Right cardiac atrium (tissue), 5 donors: ENCODE measurements around the gene SLC4A1. TPM values are rescaled to one million over a fixed set of nuclear protein-coding genes. Genes with fewer than 3 reads are reported as not detected.
A peak's percentile ranks its signal among the peaks of the same experiment; 100 is the strongest.

Experiments
- ATAC-seq, 2 donors: fragments of 200-7000 bp; cut with Tn5 transposase; one replicate each; pipeline versions ENCODE4 v1.8.0 to v1.9.1; 2020; ENCODE audit warnings: moderate library complexity in 2 of 2, mild to moderate bottlenecking in 1 of 2
- DNase-seq, 3 donors: peaks; one replicate each; pipeline ENCODE4 v3.0.0-alpha.2; 2020
- H3K27ac ChIP-seq: one replicate; pipeline ENCODE4 v1.5.1; 2013; ENCODE audit warnings: mild to moderate bottlenecking, low read length, control low read depth, moderate library complexity
- H3K27me3 ChIP-seq: one replicate; pipeline ENCODE4 v1.6.1; 2013; ENCODE audit not compliant: control insufficient read depth, insufficient read depth
- H3K4me1 ChIP-seq: one replicate; pipeline ENCODE4 v1.6.1; 2013; ENCODE audit warnings: low read length; ENCODE audit not compliant: control insufficient read depth, insufficient read depth
- H3K4me3 ChIP-seq: one replicate; pipeline ENCODE4 v1.5.1; 2013; ENCODE audit warnings: low read length, control low read depth
- H3K9me3 ChIP-seq: one replicate; pipeline ENCODE4 v1.6.1; 2013; ENCODE audit warnings: low read length; ENCODE audit not compliant: control insufficient read depth
- WGBS: extraction: QIAGEN DNeasy Blood & Tissue Kit; methylation state at CpG from one replicate; pipeline ENCODE4 v1.1.7; 2013; 5-methylcytosine and 5-hydroxymethylcytosine counted together
- intact Hi-C, 4 donors: fragments of 100-400 bp; cut with DNase I; formaldehyde crosslinking; loops; one replicate each; pipeline versions ENCODE4 v1.11.0 to v1.14.0; 2022 to 2023
- polyA plus RNA-seq: library from polyadenylated mRNA; stranded (reverse); fragments of 200-250 nt; gene quantifications from one replicate; pipeline ENCODE4 v1.2.3, GENCODE V29; 2013
- total RNA-seq, 4 donors: library from RNA; stranded (reverse); fragmentation: NEBNext Ultra II Directional; extraction: Animal tissue kit (Norgen Biotek cat#: 25700); gene quantifications; one replicate each; pipeline ENCODE4 v1.2.1, GENCODE V29; 2021
- donor health status: healthy with polysubstance abuse.
- donor health status: DM: no; HTN: yes; CAD: no.
- donor health status: DM: no; HTN: no; CAD: no.
- donor health status: DM: no; HTN: yes; CAD: no; lungs with severe emphysema.
- donor health status: DM: yes; HTN: yes; CAD: no.

SLC4A1 gene
- total and polyA plus RNA-seq, 5 donors = 0.16 to 0.72 (median 0.38) TPM; not detected in 1

DNA sequence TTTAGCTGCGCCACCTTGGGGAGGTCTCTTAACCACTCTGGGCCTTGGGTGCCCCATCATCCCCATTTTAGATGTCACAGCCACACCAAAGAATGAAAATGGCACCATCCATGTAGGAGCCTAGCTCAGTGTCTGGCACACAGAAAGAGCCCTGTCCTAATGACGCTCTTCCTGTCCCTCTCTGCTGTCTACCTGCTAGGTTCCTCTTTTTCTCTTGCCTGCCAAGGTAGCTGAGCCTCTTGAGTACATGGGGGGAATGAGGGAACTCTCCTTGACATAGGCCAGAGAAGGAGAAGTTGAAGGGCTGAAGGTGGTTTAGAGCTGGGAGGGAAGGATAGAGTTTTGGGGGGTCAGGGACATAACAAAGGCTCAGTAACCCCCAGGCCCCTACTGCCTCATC lies 42.3 kb upstream of the SLC4A1 start:
- no peak overlapping the region for H3K27ac ChIP-seq
- no peak overlapping the region for H3K4me3 ChIP-seq
- no peak for DNase-seq
- no peak for ATAC-seq
- no peaks in the 10 kb centered on the region for H3K9me3 ChIP-seq
- H3K27me3 ChIP-seq = no peaks in the 10 kb centered on the region
- 89% methylated on average over 2 of the region's 2 CpGs for WGBS
- intact Hi-C loops = no loop called here
- no peaks in the 10 kb centered on the region for H3K4me1 ChIP-seq

DNA sequence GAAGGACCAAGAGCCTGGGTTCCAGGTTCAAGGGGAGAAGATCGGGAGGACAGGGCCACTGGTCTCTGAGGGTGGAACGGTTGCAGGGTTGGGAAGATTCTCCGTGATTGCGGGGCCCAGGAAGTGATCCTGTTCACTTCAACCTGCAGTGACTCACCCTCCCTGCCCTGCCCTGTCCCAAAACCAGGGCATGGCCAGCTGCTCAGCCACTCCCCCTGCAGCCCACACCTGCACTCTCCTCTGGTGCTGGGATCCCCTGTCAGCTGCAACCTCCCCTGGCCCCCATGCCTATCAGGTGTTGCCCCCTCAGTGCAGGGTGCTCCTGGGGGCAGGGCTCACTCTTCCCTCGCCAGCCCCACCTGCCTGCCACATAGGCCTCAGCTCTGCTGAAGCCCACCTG lies 41.5 kb upstream of the SLC4A1 start:
- DNase-seq (no peak), ATAC-seq (no peak)
- no peak overlapping the region for H3K27ac ChIP-seq
- H3K4me3 ChIP-seq = no peak overlapping the region
- intact Hi-C loops = no loop called here
- no peaks in the 10 kb centered on the region for H3K9me3 ChIP-seq
- H3K27me3 ChIP-seq = no peaks in the 10 kb centered on the region
- WGBS = 60% methylated on average over 5 of the region's 5 CpGs
- no peaks in the 10 kb centered on the region for H3K4me1 ChIP-seq

GRCh38 chr17:44308865-44309264 lies 40.9 kb upstream of the SLC4A1 start:
- peak in 1 of 3 donors; percentile 66 for DNase-seq
- WGBS = 2% methylated on average over 15 of the region's 15 CpGs
- peak; percentile 1 to 13 for ATAC-seq
- Histone ChIP-seq H3K4me3 (peak overlapping the region; percentile 50), H3K4me1 (no peaks in the 10 kb centered on the region), H3K27me3 (no peaks in the 10 kb centered on the region), H3K9me3 (no peaks in the 10 kb centered on the region), H3K27ac (no peak overlapping the region)
- intact Hi-C loops = no loop called here

DNA sequence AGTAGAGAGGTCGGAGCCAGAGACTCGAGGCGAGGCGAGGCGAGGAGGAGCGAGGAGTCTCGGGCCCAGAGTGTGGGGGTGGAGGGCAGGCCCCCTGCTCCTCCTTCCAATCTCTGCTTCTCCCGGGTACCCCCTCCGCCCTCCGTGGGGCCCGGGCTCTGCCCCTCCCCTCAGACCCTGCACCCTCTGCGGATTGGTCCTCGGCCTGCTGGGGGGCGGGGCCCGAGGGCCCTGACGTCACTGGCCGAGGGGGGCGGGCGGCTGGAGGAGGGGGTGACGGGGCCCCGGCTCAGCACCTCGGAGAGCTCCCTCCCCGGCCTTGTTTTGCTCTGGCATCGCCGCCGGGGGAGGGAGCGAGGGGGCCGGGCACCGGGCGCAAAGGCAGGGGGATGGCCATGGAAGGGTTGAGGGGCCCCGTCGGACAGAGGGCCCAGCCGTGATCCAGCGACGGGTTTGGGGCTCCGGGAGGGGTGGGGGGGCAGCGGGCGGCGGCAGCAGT lies 40.4 kb upstream of the SLC4A1 start, which contains the start of gene RUNDC3A:
RUNDC3A (plus strand) TSS at position 282 of the 499 bp plus-strand sequence. CDS start 232 bp downstream, outside the sequence.
- H3K27ac ChIP-seq = no peak within 1 kb of the TSS
- no peaks in the 10 kb centered on the region for H3K9me3 ChIP-seq
- peak within 1 kb of the TSS; percentile 50 for H3K4me3 ChIP-seq
- no peaks in the 10 kb centered on the region for H3K4me1 ChIP-seq
- DNase-seq (peak; percentile 89 to 96 (median 94)), ATAC-seq (peak; percentile 97 to 98)
- H3K27me3 ChIP-seq = no peaks in the 10 kb centered on the region
- WGBS = under 1% methylated on average over 39 of the region's 39 CpGs
- intact Hi-C loops = no loop called here

DNA sequence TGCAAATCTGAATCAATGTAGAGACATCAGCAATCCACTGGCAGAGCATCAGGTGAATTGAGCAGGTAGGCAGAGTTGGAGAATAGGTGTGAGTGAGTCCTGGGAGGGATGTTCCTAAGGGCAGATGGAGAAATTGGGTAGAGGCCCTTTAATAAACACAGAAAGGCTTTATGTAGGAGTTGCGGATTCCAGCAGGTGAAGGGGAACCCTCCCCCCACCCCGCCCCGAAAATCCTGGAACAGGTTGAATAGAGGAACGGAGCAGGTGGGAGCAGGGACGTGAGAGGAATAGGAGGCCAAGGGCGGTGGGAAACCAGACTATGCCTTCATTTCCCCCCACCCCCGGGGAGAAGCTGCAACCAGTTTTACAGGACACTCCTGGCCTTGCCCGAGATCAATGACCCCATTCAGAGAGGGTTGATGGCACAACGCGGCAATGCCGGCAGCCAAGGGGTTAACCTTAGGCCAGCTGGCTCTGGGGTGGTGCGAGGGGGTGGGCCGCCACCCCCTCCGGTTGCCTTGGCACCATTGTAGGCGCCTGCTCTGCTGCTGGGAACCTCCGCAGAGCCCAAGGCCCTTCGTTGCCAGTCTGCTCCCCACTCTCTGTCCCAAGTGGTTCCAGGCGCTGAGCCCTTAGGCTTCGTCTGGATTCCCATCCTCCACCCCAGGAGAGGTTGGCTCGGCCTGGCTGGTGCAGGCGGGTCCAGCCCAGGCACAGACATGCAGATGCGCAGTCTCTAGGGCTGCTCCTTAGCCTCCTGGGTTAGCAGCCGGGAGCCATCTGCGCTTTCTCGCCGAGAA lies 39.7 kb upstream of the SLC4A1 start:
- ATAC-seq = peak; percentile 70 to 78
- peak in 1 of 3 donors; percentile 78 for DNase-seq
- Histone ChIP-seq H3K4me3 (peak overlapping the region; percentile 50), H3K27ac (no peak overlapping the region), H3K4me1 (no peaks in the 10 kb centered on the region), H3K27me3 (no peaks in the 10 kb centered on the region), H3K9me3 (no peaks in the 10 kb centered on the region)
- WGBS = 3% methylated on average over 26 of the region's 26 CpGs
- intact Hi-C loops = no loop called here

- Histone ChIP-seq H3K27ac (no peak overlapping the region), H3K4me1 (no peaks in the 10 kb centered on the region), H3K4me3 (no peak overlapping the region), H3K27me3 (no peaks in the 10 kb centered on the region), H3K9me3 (no peaks in the 10 kb centered on the region)
- intact Hi-C loops = no loop called here
- no peak for ATAC-seq
- DNase-seq = no peak
Observed at GRCh38 chr17:44304651-44305050, 36.7 kb upstream of the SLC4A1 start.

- Histone ChIP-seq H3K27ac (no peak overlapping the region), H3K9me3 (no peaks in the 10 kb centered on the region), H3K4me3 (no peak overlapping the region), H3K4me1 (no peaks in the 10 kb centered on the region), H3K27me3 (no peaks in the 10 kb centered on the region)
- DNase-seq (no peak), ATAC-seq (no peak)
- intact Hi-C loops = no loop called here
- WGBS = 73% methylated on average over 3 of the region's 3 CpGs
Observed at GRCh38 chr17:44297975-44298374, 30.0 kb upstream of the SLC4A1 start.

GRCh38 chr17:44293509-44294226 lies 25.7 kb upstream of the SLC4A1 start:
- H3K4me3 ChIP-seq = no peak overlapping the region
- H3K27ac ChIP-seq = no peak overlapping the region
- intact Hi-C loops = loop anchor here in 1 of 4 donors (5.0 kb wide), 1 partner anchor 51 kb away; no protein-coding TSS in a partner anchor
- H3K27me3 ChIP-seq = no peaks in the 10 kb centered on the region
- no peaks in the 10 kb centered on the region for H3K9me3 ChIP-seq
- 83% methylated on average over 9 of the region's 9 CpGs for WGBS
- DNase-seq = no peak
- H3K4me1 ChIP-seq = no peaks in the 10 kb centered on the region
- no peak for ATAC-seq

DNA sequence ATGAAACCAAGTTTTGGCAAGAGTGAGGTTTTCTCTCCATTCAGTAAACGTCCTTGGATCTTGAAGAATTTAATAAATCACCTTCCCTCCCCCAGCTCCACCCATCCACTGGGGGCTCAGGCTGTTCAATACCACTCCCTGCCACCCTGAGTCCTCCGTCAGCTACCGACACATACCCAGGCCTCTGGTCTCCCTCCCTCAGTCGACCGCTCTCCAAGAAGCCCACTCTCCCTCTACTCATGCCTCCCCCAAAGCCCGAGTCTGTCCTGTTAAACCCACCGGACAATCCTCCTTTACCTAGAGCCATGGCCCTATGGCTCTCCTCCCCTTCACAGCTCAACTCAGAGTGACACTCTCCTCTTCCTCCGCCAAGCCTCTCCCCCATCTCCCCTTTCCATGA lies 19.7 kb upstream of the SLC4A1 start:
- DNase-seq = no peak
- Histone ChIP-seq H3K27ac (no peak overlapping the region), H3K9me3 (no peaks in the 10 kb centered on the region), H3K27me3 (no peaks in the 10 kb centered on the region), H3K4me1 (no peaks in the 10 kb centered on the region), H3K4me3 (no peak overlapping the region)
- no peak for ATAC-seq
- 76% methylated on average over 8 of the region's 8 CpGs for WGBS
- intact Hi-C loops = no loop called here

DNA sequence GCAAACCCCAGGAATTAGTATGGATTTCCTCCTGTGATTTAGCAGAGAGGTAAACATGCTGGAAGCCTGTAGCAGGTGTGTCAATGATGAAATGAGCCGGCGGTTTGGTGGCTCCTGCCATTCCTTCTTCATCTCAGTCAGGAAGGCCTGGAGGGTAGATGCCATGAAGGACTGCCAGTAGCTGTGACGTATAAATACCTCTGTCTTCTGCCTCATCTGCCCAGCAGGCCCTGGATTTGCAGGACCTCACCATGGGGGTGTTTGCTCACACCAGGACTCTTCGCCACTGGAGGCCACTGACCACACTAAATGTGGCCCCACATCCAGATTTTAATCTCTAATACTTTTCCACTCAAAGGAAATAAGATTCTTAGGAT lies 16.1 kb upstream of the SLC4A1 start:
- ATAC-seq = no peak
- intact Hi-C loops = no loop called here
- H3K27ac ChIP-seq = no peak overlapping the region
- H3K27me3 ChIP-seq = no peaks in the 10 kb centered on the region
- H3K4me1 ChIP-seq = peaks cover 2% of the 10 kb centered on the region
- H3K9me3 ChIP-seq = no peaks in the 10 kb centered on the region
- no peak overlapping the region for H3K4me3 ChIP-seq
- WGBS = 93% methylated on average over 4 of the region's 4 CpGs
- no peak for DNase-seq

DNA sequence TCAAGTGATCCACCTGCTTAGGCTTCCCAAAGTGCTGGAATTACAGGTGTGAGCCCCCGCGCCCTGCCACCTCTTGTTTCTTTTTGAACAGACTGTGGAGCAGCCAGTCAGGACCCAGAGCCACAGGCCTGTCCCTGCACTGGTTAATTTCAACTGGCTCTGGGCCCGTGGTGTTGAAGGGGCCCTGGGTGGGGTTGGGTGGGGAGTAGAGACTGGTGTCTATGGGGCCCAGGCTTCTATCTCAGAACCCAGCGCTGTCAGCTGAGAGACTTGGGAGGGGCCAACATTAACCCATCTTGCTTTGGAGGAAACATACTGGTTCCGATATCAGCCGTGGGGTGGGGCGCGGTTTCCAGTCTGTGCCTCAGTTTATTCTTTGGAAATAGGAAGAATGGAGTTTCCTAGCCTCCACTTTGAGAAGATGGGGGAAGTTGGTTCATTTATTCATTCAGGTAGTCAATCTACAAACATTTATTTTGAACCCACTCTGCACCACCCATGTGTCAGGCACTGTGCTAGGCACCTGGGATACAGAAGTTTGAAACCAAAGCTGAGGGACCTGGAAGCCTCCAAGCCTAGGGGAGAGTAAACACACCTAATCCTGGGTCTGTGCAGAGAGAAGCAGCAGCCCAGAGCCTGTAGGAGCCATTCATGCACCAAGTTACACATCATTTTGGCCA lies 15.5 kb upstream of the SLC4A1 start:
- Histone ChIP-seq H3K27ac (no peak overlapping the region), H3K4me1 (peaks cover 2% of the 10 kb centered on the region), H3K4me3 (no peak overlapping the region), H3K27me3 (no peaks in the 10 kb centered on the region), H3K9me3 (no peaks in the 10 kb centered on the region)
- WGBS = 79% methylated on average over 8 of the region's 8 CpGs
- no peak for ATAC-seq
- intact Hi-C loops = no loop called here
- no peak for DNase-seq
